HG02571 (cell line): ENCODE results near the gene HTR2A.

Experiments used
- ATAC-seq: cut with Tn5 transposase; IDR thresholded peaks from one replicate; pipeline ENCODE4 v1.9.1; 2021; ENCODE audit warnings: mild to moderate bottlenecking, moderate library complexity; ENCODE audit not compliant: unreplicated experiment

The HTR2A gene

DNA sequence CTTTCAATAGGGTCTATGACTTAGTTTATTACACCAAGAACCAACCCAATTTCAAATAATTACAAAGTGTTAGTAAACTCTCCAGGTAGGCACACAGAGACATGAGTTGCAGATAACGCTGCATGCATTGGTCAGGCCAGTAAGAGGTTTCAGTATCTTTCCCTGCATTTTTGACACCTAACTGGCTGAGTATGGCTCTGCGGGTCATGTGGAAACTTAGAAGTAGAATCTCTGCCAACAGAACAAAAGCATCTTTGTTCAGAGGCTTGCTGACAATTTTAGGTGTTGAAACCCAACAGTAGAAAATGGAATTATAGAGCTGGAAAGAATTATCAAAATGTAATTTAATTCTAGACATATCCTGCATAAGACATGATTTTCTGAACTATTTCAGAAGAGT is 25.3 kb downstream of the HTR2A start:
- ATAC-seq = no peak

DNA sequence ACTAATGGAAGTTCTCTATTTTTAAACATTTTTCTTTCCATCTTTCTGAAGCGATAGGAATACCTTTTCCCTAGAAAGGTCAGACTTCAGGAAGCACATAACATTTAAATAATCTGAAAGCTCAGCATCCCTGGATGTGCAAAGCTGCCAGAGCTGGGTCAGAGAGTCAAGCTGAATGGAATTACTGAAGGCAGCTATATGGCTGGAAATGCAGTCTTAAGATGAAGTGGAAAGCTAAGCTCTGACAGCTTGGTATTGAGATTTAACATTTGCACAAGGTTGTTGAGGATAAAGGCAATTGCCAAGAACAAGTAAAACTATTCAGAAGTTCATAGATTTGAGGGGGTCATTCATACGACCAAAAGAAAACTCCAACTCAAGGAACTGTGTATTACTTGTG is 28.8 kb downstream of the HTR2A start:
- ATAC-seq = no peak

DNA sequence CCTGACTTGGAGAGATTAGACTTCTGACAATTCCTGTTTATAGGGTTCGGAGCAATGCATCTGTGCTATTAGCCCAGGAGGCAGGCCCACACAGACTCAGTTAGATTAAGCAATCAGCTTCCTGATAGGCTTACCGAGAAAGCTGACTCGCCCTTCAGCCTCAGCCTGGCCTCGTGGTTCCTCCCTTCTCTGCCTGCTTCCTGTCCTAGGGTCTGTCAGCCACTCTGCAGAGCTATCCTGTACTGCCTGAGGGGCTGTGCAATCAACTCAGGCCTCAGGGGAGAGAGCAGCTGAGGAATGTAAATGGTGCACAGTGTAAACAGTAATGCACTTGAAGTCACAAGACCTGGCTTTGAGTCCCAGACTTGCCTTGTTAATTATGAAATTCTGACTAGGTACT is 30.7 kb downstream of the HTR2A start:
- ATAC-seq = no peak

DNA sequence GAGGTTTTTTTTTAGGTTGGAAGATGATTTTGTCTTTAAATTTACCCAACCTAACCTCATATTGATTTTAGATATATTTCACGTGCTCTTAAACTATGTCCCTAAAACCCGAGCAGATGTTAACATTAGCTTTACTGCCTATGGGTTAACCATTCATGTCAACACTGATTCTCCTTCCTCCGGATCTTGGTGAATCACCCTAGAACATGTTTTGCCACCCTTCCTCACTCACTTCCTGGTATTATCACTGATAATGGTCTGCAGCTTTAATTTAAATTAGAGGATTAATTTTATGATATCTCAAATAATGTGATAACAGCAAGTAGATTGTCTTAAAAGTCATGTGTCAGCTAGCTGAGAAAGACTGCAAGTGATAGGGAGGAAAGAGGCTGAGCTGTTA is 31.9 kb downstream of the HTR2A start:
- ATAC-seq = no peak

DNA sequence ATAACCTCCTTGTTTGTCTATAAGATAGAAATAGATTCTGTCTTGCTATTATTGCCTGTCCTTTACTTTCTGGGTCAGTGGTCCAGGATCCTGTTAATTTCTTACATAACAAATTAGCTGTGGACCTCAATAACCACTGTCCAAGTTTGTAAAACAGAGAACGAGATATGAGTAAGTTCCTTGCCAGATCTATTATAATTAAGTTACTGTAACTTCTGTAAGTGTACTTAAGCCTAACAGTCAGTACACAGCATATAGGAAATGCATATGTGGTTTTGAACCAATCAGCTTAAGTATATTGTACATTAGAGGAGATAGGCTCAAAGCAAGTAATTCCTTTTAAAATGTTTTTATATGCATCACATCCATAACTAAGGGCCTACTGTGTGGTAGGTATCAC is 34.9 kb downstream of the HTR2A start:
- ATAC-seq = no peak

DNA sequence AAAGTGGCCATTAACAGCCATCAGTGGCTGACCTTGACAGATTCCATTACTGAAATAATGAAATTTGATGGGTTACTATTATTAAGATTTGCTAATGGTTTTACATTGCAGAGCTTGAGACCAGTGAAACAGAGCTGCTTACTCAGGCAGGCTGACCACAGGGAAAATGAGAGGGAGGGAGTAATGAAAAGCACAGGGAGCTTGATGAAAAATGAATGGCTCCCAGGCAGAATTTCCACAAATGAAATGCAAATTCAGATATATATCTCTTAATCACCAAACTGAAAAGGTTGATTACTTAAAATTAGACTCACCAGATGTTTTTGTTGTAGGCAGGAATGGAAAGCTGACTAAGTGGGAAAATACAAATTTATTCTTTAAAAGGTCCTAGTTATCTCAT is 36.1 kb downstream of the HTR2A start:
- ATAC-seq = no peak

DNA sequence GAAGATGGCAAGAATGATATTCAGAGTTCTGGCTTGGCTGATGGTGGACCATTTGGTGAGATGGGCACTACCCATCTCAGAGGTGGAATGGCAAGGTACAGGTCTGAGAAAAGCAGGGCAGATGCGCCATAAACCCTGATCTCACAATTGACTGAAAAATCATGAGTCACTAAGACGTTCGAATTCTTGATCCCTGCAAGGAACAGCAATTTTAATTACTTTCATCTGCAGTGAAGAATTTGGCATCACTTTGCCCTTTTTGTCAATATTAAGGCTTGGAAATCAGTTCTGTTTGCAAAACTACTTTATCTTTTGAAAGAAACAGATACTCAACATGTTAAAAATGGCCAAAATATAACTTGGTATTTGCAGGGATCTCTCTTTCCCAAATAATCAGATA is 38.1 kb downstream of the HTR2A start:
- ATAC-seq = no peak

DNA sequence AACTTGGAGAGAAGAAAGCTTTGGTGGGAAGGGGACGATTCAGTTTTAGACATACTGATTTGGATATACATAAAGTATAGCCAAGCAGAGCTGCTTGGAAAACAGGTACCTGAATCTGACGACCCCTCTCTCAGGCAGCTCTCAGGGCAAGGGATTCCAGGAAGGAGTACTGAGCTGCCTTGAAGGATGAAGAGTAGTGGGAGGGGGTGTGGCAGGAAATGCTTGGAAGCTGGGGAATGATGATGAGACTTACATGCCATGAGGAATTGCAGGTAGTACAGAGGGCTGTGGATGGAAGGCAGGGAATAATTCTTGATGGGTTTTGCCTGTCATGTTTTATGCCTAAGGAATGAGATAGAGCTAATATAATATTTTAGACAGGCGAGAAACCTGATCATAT is 38.7 kb downstream of the HTR2A start:
- ATAC-seq = no peak

DNA sequence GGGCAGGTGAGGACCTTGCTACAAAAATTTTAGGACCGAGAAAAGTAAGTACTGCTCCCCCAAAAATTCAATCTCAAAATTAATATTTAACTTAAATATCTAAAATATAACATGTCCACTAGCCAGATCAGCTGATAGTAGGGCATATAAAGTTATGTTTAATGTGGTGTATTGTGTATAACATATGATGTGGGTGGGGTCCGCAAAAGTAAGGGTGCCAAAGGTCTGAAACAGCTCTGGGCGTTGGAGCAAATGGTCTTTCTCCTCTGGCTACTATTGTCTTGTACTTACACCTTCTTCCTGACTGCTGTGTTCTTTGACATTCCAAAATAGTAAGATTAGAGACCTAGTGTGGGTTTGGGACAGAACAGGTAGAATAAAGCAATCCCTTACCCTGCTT is 41.2 kb downstream of the HTR2A start:
- ATAC-seq = no peak

DNA sequence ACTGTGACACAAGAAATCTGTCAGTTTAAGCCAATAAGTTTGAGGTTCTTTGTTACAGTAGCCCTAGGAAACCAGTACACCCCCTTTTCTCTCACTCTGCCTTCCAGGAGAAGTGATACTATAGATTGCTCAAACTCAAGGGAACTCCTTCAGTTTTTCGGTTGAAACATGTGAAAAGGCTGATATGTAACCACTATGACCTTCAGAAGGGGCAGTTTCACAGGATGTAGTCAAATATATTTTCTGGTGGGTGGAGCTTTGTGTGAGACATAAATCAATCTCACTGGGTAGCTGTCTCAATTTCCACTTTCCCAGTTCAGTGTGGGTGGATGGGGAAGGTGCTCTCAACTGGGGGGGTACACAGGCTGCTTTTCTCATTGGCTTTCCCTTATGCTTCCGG is 41.7 kb downstream of the HTR2A start:
- ATAC-seq = no peak

DNA sequence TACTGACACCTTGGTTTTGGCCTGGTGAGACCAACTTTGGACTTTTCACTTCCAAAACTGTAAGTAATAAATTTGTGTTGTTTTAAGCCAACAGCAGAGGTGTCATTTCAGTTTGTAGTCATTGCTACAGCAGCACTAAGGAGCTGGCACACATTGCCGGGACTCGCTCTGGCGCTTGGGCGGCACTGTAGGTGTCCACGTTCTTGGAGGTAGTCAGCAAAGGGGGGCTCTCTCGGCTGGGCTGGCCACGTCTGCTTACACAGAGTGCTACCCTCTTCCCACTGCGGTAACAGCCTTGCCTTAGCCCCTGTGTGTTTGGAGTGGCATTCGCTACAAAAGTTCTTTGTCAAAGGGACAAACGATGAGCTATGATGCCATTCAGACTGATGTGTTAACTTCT is 44.7 kb downstream of the HTR2A start:
- ATAC-seq = no peak

DNA sequence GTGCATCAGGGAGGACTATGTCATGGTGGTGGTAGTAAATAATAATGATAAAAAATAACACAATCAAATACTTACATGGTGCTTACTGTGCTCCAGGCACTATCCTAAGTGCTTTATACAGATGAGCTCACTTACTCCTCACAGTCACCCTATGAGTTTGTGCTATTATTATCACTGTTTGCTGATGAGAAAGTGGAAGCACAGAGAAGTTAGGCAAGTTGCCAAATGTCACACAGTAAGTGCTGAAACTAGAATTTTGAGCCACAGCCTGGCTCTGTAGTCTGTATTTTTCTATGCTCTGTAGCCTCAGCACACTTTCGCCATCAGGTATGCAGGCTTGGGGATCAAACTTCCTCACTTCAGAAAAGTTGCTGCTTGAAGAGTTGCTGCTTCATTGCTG is 46.6 kb downstream of the HTR2A start:
- no peak for ATAC-seq

DNA sequence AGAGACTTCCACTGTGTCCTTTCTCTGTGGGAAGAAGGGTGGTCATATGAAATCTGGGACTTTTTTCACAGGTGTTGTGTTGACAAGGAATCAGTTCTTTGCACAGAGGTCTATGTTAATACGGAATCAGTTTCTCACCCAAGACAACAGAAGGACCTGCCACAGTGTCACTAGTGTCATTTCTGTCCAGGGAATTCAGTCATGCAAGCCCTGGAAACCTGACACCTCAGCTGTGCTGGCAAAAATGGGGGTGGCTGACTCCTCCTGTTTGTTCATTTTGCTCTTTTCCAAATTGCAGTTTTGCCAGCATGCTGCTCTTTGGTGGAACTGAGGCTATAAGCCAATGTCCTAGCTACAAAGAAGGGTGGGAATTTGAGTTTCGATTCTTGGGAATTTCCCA is 50.1 kb downstream of the HTR2A start:
- no peak for ATAC-seq

DNA sequence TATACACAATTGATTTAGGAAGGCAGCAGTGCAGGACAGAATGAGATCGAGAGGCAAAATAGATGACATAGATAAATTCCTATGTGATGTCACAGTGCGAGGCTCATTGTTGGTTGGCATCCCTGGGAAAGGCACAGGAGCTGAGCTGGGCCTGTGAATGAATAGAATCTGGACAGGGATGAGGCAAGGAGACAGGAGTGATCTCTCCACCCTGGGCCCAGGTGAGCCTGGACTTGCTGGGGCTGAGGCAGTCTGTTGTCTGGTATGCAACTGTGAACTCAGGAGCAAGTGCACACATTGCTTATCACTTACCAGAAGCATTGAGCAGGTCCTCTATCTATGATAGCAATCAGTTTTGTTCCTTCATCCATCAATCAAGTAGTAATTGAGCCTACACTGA is 51.7 kb downstream of the HTR2A start:
- ATAC-seq = no peak

DNA sequence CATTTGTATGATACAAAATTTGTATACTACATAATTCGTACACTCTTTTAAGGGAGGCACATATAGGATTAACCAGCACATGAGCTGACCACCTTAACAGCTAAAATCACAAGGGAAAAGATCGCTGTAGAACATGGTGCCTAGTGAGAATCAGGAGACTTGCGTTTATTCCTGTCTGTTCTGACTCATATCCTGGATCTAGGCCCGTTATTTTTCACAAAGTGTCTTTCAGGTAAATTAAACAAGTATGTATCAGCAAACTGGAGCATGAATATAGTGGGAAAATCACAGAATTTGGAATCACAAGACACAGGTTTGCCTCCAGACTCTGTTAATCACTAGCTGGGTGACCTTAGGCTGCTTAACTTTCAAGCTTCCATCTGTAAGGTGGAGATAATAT is 52.4 kb downstream of the HTR2A start:
- no peak for ATAC-seq

DNA sequence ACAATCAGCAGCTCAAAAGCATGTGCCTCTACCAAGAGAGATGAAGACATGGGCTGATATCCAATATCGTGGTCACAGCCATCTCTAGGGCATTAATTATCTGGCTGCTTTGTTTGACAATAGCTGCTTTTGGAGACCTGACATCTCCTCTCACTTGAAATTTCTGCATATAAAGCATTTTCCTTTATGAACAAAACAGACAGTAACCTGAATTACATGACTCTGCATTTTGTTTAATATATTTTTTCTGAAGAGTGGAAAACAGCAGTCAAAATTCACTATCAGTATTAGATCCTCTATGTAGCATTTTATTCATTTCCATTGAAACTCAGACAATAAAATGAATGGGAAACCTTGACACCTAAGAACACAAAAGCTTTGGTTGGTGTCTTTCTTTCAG is 57.5 kb downstream of the HTR2A start:
- no peak for ATAC-seq

DNA sequence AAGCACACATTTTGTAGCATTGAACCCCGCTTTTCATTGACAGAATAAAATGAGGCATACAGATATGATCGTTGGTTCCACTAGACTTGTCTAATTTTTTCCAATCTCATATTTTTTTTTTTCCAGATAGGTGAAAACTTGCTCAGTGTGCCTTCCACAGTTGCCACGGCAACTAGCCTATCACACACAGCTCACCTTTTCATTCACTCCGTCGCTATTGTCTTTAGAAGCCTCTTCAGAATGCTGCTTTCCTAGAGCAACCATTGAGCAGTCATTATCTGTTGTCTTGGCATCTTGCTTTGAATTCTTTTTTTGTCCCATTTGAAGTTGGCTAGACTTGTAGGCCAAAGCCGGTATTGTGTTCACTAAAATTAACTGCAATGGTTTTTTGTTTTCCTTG is 62.2 kb downstream of the HTR2A start:
- no peak for ATAC-seq

DNA sequence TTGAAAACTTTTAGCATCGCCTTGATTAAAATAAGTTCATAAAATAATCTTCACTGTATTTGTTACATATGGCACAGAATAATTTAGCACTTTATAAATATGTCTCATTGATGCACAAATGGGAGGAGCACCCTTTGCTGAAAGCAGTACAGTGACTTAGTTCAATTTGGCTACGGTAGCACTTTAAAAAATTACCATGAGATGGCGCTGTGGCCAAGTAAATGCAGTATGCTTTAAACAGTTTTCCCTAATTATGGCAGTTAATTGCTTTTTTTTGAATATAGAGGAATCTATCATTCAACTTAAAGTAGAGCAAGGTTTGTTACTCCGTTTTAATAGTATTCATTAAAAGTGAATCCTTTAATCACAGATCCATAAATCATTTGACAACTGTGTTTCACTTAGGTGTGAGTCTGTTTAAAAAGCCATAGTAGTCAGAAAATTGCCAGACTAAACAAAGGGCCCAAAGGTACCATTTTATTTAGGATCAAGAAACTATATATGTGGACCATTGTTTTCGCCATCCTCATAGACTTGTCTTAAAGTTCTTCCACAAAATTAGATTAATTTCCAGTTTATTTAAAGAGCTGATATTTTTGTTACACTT is 65.2 kb downstream of the HTR2A start:
- no peak for ATAC-seq

DNA sequence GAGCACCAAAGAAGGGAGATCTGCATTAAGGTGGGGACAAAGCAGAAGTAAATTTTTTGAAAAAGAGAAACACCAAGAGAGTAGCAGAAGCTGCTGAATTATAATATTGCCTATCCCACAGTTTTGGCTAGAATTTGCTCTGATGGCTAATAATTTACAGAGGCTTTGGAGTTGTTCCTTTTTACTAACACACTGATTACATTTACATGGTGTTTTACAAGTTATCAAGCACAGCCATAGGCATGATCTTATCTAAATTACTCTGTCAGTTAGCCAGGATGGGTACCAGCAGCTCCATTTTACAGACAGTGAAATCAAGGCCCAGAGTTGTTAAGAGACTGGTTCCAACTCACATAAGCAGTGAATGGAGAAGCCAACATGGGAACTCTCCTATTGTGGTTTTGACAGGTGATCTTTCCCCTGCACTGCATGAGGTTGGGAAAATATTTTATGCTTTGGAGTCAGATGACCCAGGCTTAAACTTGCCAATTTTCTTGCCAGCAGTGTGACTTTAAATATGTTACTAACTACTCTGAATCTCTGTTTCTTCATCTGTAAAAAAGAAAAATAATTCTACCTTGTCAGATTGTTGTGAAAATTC is 66.3 kb downstream of the HTR2A start:
- no peak for ATAC-seq

DNA sequence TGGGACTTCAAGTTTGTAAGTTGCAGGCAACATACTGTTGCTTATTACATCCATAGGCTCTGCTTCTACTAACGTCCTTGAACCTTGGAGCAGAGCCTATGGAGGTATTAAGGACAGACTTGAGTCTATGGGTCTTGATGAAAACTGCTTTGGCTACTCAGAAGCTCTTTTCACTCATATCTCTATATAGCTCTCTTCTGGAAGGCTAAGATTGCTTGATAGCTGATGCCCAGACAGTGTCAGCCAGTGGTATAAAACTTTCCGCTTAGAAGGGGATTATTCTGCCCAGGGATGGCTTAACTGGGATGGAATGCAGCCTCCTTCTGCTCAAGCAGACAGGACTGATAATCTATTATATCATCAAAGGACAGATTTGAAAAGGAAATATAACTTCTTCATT is 74.3 kb downstream of the HTR2A start:
- no peak for ATAC-seq

DNA sequence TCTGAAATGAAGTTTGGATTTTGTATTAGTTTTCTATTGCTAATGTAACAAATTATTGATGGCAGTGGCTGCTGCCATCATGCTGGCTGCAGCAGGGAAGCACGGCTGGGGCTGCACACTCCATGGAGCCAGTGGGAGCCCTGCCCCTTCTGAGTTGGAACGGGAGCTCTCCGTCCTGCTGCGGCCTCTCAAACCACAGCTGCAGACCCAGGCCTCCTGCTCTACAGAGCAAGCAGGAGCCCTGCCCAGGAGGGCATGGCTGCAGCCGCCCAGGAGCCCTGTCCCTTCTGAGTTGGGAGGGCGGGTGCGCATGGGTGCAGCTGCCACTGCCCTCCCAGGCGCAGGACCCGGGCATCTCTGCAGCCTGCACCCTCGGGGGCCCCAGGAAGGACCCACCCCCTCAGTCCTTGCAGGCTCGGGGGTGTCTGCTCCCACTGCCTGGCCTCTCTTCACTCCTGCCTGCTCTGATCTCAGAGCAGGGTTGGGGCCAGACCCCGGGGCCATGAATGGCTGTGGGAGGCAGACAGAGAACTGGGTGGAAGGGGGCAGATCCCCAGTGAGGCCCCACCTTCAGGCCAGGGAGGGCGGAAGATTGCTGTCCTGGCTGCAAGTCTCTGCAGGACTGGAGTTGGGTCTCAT is 78.9 kb downstream of the HTR2A start:
- ATAC-seq = no peak

DNA sequence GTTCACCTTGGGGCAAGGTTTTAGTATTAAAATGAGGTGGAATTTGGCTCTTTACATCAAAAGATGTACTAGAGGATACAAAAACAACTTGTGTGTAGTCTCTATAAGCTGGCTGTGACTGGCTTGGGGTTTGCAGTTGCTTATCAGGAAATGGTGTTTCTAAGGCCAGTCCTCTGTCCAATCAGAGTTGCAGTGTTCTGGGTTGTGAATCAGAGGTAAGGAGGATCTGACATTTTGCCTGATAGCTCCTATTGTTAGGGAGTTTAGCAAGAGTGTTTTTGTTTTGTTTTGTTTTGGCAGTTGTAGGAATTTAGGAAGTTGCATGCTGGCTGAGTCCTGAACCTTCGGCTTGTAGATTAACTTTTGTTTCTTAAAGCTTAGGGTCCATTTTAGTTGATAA is 79.8 kb downstream of the HTR2A start:
- no peak for ATAC-seq

DNA sequence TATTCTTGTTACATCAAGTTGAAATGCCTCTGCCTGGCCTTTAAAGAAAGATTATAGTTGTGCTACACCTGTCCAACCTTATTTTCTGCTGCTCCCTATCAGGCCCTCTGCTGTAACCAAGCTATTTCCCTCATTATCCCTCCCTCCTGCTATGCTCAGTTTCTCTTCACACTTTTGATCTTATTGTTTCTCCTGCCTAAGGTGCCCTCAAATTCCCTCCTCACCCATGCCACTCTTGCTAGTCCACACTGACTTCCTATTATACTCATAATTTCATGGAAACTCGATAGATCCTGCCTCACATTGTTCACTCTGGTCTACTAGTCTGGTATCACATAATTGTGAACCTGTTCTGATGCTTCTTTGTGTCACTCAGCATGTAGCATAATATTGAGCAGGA is 80.5 kb downstream of the HTR2A start:
- ATAC-seq = no peak
